ENCODE measurements around the gene SAP30. TPM values are rescaled to one million over a fixed set of nuclear protein-coding genes. Genes with fewer than 3 reads are reported as not detected.

SAP30 gene
- total and polyA plus RNA-seq, 10 of the 15 experiments (the other 5 are each of a cell fraction or from before 2014, with no cell fraction given): 5.0 to 56.9 (median 23.6) TPM

GRCh38 chr4:173397604-173398003 lies 26.9 kb downstream of the SAP30 start:
- Histone ChIP-seq H3K27ac (ENCODE audit: control insufficient read depth, insufficient read depth) (no peak overlapping the region), H3K4me1 (ENCODE audit: control insufficient read depth, insufficient read depth, low read length) (no peaks in the 10 kb centered on the region), H2AFZ (ENCODE audit: control insufficient read depth, low read depth, low read length) (no peak overlapping the region), H3K4me3 (no peak overlapping the region), H3K9me3 (replicated peaks; ENCODE audit: control insufficient read depth, insufficient read depth, low read length) (no peaks in the 10 kb centered on the region), H3K4me2 (ENCODE audit: control insufficient read depth, insufficient read depth) (no peak overlapping the region), H4K20me1 (ENCODE audit: control insufficient read depth, insufficient read depth) (no peaks in the 10 kb centered on the region), H3K27me3 (replicated peaks in 1 of 2; ENCODE audit: control insufficient read depth in 2 of 2, insufficient read depth in 2 of 2, low read length in 1 of 2) (no peaks in the 10 kb centered on the region), H3K36me3 (ENCODE audit: control insufficient read depth in 2 of 2, insufficient read depth in 2 of 2, low read length in 1 of 2) (no peaks in the 10 kb centered on the region), H3K9ac (ENCODE audit: control insufficient read depth, insufficient read depth, low read length) (no peak overlapping the region), H3K79me2 (ENCODE audit: control insufficient read depth, insufficient read depth, low read length) (no peaks in the 10 kb centered on the region)
- ChIA-PET SMC1A (ENCODE audit: uncharacterized antibody, unreplicated experiment) (interaction anchor here (0.7 to 1.9 kb wide), 7 partner anchors 10 to 179 kb away, joined by 3 to 4 read pairs (median 3); no protein-coding TSS in a partner anchor), POLR2A (no interaction called here), RAD21 (ENCODE audit: unreplicated experiment) (interaction anchor here (1.0 kb wide), 1 partner anchor 96 kb away, joined by 3 read pairs; no protein-coding TSS in a partner anchor), CTCF (interaction anchor here (0.8 to 1.8 kb wide), 7 partner anchors 10 to 384 kb away, joined by 3 to 9 read pairs (median 4); no protein-coding TSS in a partner anchor)
- intact Hi-C loops (cut with micrococcal nuclease; ENCODE audit: unreplicated experiment): no loop called here
- DNase-seq (ENCODE audit: low read depth, low spot score) (no peak), ATAC-seq (no peak), FAIRE-seq (no peak)
- WGBS (ENCODE audit: insufficient coverage, insufficient replicate concordance, low lambda C conversion rate, missing lambda C conversion rate): 79% methylated on average over 1 of the region's 1 CpG
- no TSS peak for BruUV-seq (replicated peaks)
- TF ChIP-seq MEF2A (IDR thresholded peaks at IDR 0.05; ENCODE audit: insufficient read depth, low read depth, low read length): no peak
- no peak for TF ChIP-seq PRDM15 (CRISPR knock-in tag; IDR thresholded peaks at IDR 0.05)
- TF ChIP-seq PML (IDR thresholded peaks at IDR 0.05; ENCODE audit: low read length): no peak
- TF ChIP-seq STAT1 (conservative IDR thresholded peaks at IDR 0.05): no peak
- no peak for TF ChIP-seq SUPT20H (IDR thresholded peaks at IDR 0.05; ENCODE audit: borderline replicate concordance, control insufficient read depth, low read depth, low read length)
- in situ Hi-C loops (cut with MboI): no loop called here
